Fibroblast of mammary gland (primary cell): ENCODE data around the gene CSNK1E.
"Not testable (repeated sequence)": the region's sequence is repeated elsewhere in the genome, so short reads cannot be mapped to it uniquely, and the experiment has no call there.

ENCODE experiments used
- DNase-seq: peaks from one replicate; pipeline ENCODE4 v3.0.0-alpha.2; 2010; ENCODE audit warnings: low read depth
- H3K4me3 ChIP-seq: 2 replicates; pipeline ENCODE4 v1.5.1; 2011; ENCODE audit warnings: low read depth, mild to moderate bottlenecking, low read length, moderate library complexity; ENCODE audit not compliant: control insufficient read depth
- CTCF ChIP-seq: conservative IDR thresholded peaks from 2 replicates; pipeline ENCODE4 v1.5.1; 2011; ENCODE audit warnings: low read depth, low read length, inconsistent platforms; ENCODE audit not compliant: control insufficient read depth, insufficient read depth

The CSNK1E gene

GRCh38 chr22:38317122-38317994 is at the start of gene CSNK1E:
Gene CSNK1E (minus strand): TSS chr22:38317433. CDS start chr22:38314157, 3,276 bp downstream.
- no peak for TF ChIP-seq CTCF
- H3K4me3 ChIP-seq = peak within 1 kb of the TSS; percentile 92
- DNase-seq = no peak

- DNase-seq, H3K4me3 ChIP-seq: not testable (repeated sequence)
Measured at GRCh38 chr22:38365829-38366228, 48.6 kb upstream of the CSNK1E start.

- H3K4me3 ChIP-seq, DNase-seq: not testable (repeated sequence)
Measured at GRCh38 chr22:38365174-38365573, 47.9 kb upstream of the CSNK1E start.

GRCh38 chr22:38360560-38360959 is 43.3 kb upstream of the CSNK1E start:
- not testable (repeated sequence) for H3K4me3 ChIP-seq, DNase-seq

GRCh38 chr22:38359817-38360216 is 42.6 kb upstream of the CSNK1E start:
- not testable (repeated sequence) for DNase-seq, H3K4me3 ChIP-seq

- not testable (repeated sequence) for DNase-seq, H3K4me3 ChIP-seq
Measured at GRCh38 chr22:38357971-38358370, 40.7 kb upstream of the CSNK1E start.

GRCh38 chr22:38355275-38355674 is 38.0 kb upstream of the CSNK1E start:
- no peak overlapping the region for H3K4me3 ChIP-seq
- no peak for DNase-seq
- TF ChIP-seq CTCF = no peak

- no peak for DNase-seq
- no peak overlapping the region for H3K4me3 ChIP-seq
- no peak for TF ChIP-seq CTCF
Measured at GRCh38 chr22:38353701-38354100, 36.5 kb upstream of the CSNK1E start.

GRCh38 chr22:38353142-38353629 is 36.0 kb upstream of the CSNK1E start:
- TF ChIP-seq CTCF = peak; percentile 43
- peak; percentile 39 for DNase-seq
- H3K4me3 ChIP-seq = no peak overlapping the region
